Measurements from ENCODE around the gene IL24. TPM values are rescaled to one million over a fixed set of nuclear protein-coding genes. Genes with fewer than 3 reads are reported as not detected.

IL24 gene
- total RNA-seq: 2.9 and 3.1 TPM in 2 replicates

GRCh38 chr1:206897175-206897574, at the start of gene IL24:
Gene IL24 (plus strand): TSS chr1:206897443. CDS start chr1:206897833, 390 bp downstream.

GRCh38 chr1:206864939-206865671, 32.1 kb upstream of the IL24 start, which contains the start of gene IL20:
Gene IL20 (plus strand): TSS chr1:206865623. CDS start chr1:206865853, 230 bp downstream.

GRCh38 chr1:206921772-206922265, 24.6 kb downstream of the IL24 start, which contains the start of gene FCMR:
Gene FCMR (minus strand): TSS chr1:206921941. CDS start chr1:206921854, 87 bp downstream.

GRCh38 chr1:206946261-206946660, 49.0 kb downstream of the IL24 start, which contains the start of gene PIGR:
Gene PIGR (minus strand): TSS chr1:206946466. CDS start chr1:206940531, 5,935 bp downstream.

Other genes starting within 250 kb of the IL24 start
- 30.2 and 30.4 TPM in 2 replicates for gene MAPKAPK2, start 212.5 kb upstream of the IL24 start, total RNA-seq
- not detected in 2 replicates for gene IL19, start 126.7 kb upstream of the IL24 start, total RNA-seq
- not detected in 2 replicates for gene IL10, start 124.9 kb upstream of the IL24 start, total RNA-seq
- 0.12 TPM in 1 of 2 replicates, not detected in the other for gene IL20, start 31.8 kb upstream of the IL24 start, total RNA-seq
- gene FCMR, start 24.5 kb downstream of the IL24 start, total RNA-seq: 0.11 and 0.37 TPM in 2 replicates
- not detected in 2 replicates for gene PIGR, start 49.0 kb downstream of the IL24 start, total RNA-seq
- gene FCAMR, start 73.0 kb downstream of the IL24 start, total RNA-seq: not detected in 2 replicates
- gene C1orf116, start 135.3 kb downstream of the IL24 start, total RNA-seq: under 0.01 TPM in 2 replicates
- gene YOD1, start 153.8 kb downstream of the IL24 start, total RNA-seq: 9.1 and 10.5 TPM in 2 replicates
- gene PFKFB2, start 155.8 kb downstream of the IL24 start, total RNA-seq: 5.6 and 11.0 TPM in 2 replicates
- not detected in 2 replicates for gene C4BPB, start 191.4 kb downstream of the IL24 start, total RNA-seq
- not detected in 2 replicates for gene C4BPA, start 206.8 kb downstream of the IL24 start, total RNA-seq

Measured in uterine smooth muscle cell (primary cell).